OCI-LY7 (cell line): Measurements from ENCODE around the gene TTC34.

Source experiments
- EZH2phosphoT487 ChIP-seq: fragments of 200-600 bp; sonication (generic); IDR thresholded peaks from 2 replicates; pipeline ENCODE4 v1.6.1; 2018; ENCODE audit warnings: low read depth, borderline replicate concordance, mild to moderate bottlenecking, mixed run types, antibody characterized with exemption, low read length, moderate library complexity, mixed read lengths
- TF ChIP-seq, protein P1 (sequence below): fragments of 200-600 bp; sonication (generic); conservative IDR thresholded peaks from 2 replicates; pipeline ENCODE4 v1.5.1; 2014; ENCODE audit warnings: mild to moderate bottlenecking, antibody characterized with exemption, low read length, moderate library complexity, mixed read lengths

- TF ChIP-seq EZH2phosphoT487 = no peak
- TF ChIP-seq, protein P1, sequence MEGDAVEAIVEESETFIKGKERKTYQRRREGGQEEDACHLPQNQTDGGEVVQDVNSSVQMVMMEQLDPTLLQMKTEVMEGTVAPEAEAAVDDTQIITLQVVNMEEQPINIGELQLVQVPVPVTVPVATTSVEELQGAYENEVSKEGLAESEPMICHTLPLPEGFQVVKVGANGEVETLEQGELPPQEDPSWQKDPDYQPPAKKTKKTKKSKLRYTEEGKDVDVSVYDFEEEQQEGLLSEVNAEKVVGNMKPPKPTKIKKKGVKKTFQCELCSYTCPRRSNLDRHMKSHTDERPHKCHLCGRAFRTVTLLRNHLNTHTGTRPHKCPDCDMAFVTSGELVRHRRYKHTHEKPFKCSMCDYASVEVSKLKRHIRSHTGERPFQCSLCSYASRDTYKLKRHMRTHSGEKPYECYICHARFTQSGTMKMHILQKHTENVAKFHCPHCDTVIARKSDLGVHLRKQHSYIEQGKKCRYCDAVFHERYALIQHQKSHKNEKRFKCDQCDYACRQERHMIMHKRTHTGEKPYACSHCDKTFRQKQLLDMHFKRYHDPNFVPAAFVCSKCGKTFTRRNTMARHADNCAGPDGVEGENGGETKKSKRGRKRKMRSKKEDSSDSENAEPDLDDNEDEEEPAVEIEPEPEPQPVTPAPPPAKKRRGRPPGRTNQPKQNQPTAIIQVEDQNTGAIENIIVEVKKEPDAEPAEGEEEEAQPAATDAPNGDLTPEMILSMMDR = no peak
These were observed 191.2 kb downstream of the TTC34 start for GRCh38 chr1:2610036-2610959.
